HG03108 (cell line): ENCODE results near the gene SERTAD2.
A peak's percentile ranks its signal among the peaks of the same experiment; 100 is the strongest.

ENCODE experiments used
- ATAC-seq: cut with Tn5 transposase; IDR thresholded peaks from one replicate; pipeline ENCODE4 v1.9.1; 2021; ENCODE audit warnings: moderate library complexity; ENCODE audit not compliant: unreplicated experiment

Gene SERTAD2

DNA sequence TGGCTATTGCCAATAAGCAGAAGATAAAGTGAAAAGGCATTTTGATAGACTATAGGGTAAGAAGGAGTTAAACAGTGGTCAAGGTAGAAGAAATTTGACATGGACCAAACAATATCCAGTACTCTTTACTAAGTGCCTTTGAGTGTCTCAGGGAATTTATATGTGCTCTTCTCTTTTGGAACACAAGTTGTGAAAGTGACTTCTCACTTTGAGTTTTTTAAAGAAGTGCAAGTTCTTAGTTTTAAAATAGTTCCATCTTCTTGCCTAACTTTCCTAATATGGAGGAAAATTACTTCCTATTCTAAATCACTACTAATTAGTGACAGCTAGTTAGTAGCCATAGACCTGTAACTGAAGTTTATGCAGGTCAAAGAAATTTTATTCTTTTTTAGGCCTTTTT, 66.2 kb downstream of the SERTAD2 start:
- ATAC-seq = no peak

GRCh38 chr2:64586883-64587481, 66.7 kb downstream of the SERTAD2 start:
- ATAC-seq = no peak

DNA sequence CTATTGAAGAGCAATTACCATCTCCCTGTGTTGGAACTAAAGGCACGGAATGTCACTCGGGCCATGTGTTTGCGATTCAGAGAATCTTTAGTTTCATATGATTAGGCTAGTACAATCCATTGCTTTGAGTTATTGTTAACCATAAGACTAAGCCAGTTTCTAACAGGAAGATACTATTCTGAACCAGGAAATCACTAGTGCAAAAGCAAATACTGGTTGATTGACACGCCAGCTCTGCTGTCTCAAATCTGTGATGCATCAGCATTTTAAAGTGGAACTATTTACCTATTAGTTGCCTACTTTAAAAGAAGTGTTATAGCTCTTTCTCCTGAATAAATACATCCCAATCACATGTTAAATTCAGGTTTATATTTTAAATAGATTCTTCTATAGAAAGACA, 67.7 kb downstream of the SERTAD2 start:
- no peak for ATAC-seq

GRCh38 chr2:64582774-64583340, 70.9 kb downstream of the SERTAD2 start:
- peak; percentile 74 for ATAC-seq

DNA sequence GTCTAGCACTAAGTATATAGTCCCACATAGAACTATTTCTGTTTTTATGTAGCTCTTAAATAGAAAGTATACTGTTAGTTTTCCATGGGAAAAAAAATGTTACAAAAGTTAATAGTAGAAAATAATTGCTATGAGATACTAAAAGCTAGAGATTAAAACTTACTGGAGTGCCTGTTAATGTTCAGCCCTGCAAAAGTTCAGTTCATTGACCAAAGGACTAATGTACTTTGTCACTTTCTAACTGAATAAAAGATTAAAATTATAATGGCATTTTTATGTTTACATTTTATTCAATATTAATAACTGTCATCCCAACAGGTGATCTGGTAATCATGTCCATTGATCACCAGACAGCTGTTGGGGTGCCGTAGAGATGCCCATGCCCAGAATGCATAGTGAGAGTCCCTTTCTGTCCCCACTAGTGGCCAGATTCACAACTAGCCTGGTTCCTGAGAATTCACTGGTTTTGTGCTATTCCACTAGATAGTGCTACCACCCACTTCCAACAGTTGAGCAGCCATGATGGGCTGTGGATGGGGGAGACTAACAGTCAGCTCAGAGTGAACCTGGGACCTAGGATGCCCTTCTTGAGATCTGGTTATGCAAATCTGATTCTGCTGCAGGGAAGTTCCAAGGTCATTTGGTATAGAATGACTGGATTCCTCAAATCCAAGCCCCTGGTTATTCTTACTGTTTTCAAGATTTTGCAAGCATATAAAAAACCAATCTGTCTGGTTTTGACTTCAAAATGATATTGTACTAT, 71.8 kb downstream of the SERTAD2 start:
- peak; percentile 24 for ATAC-seq
